GM13977 (cell line): ENCODE results near the gene PTPN3.

Source experiments
- DNase-seq: peaks from one replicate; pipeline ENCODE4 v3.0.0; 2012; ENCODE audit warnings: low spot score
- in situ Hi-C: fragments of 300-500 bp; cut with MboI; formaldehyde crosslinking; loops from one replicate; pipeline ENCODE4 v1.12.0; 2022; ENCODE audit warnings: low sequenced_read_pairs, low pct_unique_long_range_greater_than_20kb, mixed read lengths, inconsistent platforms; ENCODE audit not compliant: unreplicated experiment
- TF ChIP-seq, protein P1 (sequence below): IDR thresholded peaks from 2 replicates; pipeline ENCODE4 v1.5.1; 2012; ENCODE audit warnings: mild to moderate bottlenecking, control low read depth; ENCODE audit not compliant: insufficient read depth; ENCODE audit errors: extremely low read depth, missing control alignments

PTPN3 gene

GRCh38 chr9:109454601-109455155 is 43.4 kb downstream of the PTPN3 start:
- in situ Hi-C loops: no loop called here
- TF ChIP-seq, protein P1, sequence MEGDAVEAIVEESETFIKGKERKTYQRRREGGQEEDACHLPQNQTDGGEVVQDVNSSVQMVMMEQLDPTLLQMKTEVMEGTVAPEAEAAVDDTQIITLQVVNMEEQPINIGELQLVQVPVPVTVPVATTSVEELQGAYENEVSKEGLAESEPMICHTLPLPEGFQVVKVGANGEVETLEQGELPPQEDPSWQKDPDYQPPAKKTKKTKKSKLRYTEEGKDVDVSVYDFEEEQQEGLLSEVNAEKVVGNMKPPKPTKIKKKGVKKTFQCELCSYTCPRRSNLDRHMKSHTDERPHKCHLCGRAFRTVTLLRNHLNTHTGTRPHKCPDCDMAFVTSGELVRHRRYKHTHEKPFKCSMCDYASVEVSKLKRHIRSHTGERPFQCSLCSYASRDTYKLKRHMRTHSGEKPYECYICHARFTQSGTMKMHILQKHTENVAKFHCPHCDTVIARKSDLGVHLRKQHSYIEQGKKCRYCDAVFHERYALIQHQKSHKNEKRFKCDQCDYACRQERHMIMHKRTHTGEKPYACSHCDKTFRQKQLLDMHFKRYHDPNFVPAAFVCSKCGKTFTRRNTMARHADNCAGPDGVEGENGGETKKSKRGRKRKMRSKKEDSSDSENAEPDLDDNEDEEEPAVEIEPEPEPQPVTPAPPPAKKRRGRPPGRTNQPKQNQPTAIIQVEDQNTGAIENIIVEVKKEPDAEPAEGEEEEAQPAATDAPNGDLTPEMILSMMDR: no peak
- DNase-seq: no peak

- DNase-seq: no peak
- in situ Hi-C loops: no loop called here
- TF ChIP-seq, protein P1: no peak
Measured at GRCh38 chr9:109454041-109454440, 44.1 kb downstream of the PTPN3 start.

GRCh38 chr9:109453210-109453842 is 44.8 kb downstream of the PTPN3 start:
- in situ Hi-C loops: no loop called here
- TF ChIP-seq, protein P1: no peak
- DNase-seq: no peak

DNA sequence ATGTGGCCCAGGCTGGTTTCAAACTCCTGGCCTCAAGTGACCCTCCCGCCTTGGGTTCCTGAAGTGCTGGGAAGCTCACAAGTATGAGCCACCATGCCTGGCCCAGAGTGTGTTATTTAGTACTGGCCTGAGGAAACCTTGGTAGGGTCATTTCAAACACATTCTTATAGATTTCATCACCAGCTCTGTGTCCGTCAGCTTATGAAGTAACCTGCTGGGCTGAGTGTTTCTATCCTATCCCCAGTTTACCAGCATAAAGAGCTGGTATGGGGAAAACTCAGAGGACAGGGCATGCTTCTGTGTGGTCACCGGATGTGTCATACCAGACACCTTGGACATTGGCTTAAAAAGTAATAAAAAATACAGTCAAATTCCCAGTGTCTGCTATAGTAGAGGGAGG is 45.3 kb downstream of the PTPN3 start:
- in situ Hi-C loops: no loop called here
- DNase-seq: no peak
- TF ChIP-seq, protein P1: no peak

GRCh38 chr9:109451311-109452025 is 46.6 kb downstream of the PTPN3 start:
- DNase-seq: no peak
- TF ChIP-seq, protein P1: no peak
- in situ Hi-C loops: no loop called here

- no peak for DNase-seq
- TF ChIP-seq, protein P1: no peak
- in situ Hi-C loops: no loop called here
Measured at GRCh38 chr9:109450346-109450745, 47.8 kb downstream of the PTPN3 start.
